ENCODE data around the gene AMDHD2.
"Not testable (repeated sequence)": the region's sequence is repeated elsewhere in the genome, so short reads cannot be mapped to it uniquely, and the experiment has no call there.

AMDHD2 gene

GRCh38 chr16:2535625-2536013 lies 15.4 kb downstream of the AMDHD2 start:
- peak; percentile 59 for DNase-seq

DNA sequence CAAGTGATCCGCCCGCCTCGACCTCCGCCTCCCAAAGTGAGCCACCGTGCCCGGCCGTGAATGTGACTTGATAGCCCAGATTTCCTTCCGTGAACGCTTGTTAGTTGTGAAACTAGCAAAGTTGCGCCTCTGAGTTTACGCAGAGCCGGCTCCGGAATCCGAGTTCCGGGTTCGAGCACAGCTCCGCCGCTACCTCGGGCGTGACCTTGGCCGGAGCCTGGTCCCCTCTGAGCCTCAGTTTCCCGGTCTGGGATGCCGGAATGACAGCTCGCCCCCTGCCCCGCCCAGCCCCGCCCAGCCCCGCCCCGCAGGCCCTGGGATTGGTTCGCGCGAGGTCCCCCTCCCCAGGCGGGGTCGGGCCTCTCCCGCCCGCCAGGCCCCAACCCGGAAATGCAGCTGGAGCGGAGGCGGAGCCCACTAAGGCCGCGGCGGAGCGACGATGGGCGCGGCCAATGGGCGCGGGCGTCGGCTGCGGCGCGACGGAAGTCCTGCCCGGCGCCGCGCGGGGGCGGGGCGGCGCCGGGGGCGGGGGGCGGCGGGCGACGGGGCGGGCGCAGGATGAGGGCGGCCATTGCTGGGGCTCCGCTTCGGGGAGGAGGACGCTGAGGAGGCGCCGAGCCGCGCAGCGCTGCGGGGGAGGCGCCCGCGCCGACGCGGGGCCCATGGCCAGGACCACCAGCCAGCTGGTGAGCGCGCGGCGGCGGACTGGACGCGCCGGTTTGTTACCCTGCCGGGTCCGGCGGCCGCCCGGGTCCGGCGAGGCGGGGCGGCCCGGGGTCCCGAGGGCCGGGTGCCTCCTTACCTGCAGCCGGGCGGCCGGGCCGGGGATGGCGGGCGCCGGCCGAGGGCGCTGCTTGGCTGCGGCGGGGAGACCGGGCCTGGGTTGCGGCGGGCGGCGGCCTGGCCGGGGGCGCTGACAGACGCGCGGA lies 17.5 kb downstream of the AMDHD2 start, which contains the start of gene PDPK1:
Gene PDPK1, plus strand, starts transcription at position 571 of the 929 bp plus-strand sequence. Its CDS starts 92 bp downstream, at position 663.
- peak; percentile 96 for DNase-seq

DNA sequence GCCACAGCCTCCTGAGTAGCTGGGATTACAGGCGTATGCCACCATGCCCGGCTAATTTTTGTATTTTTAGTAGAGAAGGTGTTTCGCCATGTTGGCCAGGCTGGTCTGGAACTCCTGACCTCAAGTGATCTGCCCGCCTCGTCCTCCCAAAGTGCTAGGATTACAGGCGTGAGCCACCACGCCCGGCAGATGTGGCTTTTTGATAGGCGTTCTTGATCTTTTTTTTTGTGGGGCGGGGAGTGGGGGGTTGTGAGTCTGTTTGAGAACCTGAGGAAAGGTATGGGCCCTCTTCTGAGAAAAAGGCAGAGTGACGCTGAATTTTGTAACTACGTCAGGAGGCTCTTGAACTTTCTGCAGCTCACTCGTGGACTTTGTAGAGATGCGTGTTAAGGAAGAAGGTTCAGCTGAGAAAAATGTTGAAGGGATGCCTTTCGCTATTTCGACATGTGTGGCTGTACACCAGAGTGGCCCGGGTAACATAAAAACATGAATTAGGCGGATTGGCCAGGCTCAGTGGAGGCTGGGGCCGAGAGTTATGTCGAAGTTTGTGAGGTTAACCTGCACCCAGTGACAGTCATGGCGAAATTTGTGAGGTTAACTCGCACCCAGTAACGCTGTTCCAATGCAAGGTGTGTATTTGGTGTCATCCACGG lies 19.1 kb downstream of the AMDHD2 start:
- DNase-seq, result not testable (repeated sequence)

DNA sequence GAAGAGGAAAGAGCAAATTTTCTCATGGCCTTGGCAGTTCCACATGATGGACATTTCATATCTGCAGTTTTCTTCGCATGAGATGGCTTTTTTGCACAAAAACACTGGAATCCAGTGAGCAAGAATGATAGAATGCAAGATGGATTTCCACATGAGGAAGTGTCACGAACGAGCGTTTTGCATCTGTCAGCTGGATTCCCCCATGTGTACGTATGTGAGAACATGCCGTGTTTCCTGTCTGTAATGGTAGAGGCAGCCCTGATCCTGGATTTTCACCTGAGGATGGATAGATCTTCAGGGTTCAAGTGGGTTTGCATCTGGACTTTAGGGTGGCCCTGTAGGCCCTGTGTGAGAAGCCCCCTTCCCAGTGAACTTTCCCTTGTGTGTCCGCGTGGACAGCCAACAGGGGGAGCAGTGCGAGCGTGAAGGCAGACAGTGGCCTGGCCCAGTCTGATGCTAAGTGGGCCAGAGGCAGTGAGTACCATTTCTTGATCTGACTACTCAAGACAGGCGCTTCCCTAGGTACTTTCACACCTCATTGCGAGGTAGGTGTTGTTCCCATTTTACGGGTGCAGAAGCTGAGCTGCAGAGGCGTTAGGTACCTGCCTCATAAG lies 19.8 kb downstream of the AMDHD2 start:
- DNase-seq, result not testable (repeated sequence)

- DNase-seq, result not testable (repeated sequence)
These were observed 20.7 kb downstream of the AMDHD2 start for GRCh38 chr16:2540912-2541311.

- not testable (repeated sequence) for DNase-seq
These were observed 21.2 kb downstream of the AMDHD2 start for GRCh38 chr16:2541409-2541808.

- not testable (repeated sequence) for DNase-seq
These were observed 23.6 kb downstream of the AMDHD2 start for GRCh38 chr16:2543771-2544170.

DNA sequence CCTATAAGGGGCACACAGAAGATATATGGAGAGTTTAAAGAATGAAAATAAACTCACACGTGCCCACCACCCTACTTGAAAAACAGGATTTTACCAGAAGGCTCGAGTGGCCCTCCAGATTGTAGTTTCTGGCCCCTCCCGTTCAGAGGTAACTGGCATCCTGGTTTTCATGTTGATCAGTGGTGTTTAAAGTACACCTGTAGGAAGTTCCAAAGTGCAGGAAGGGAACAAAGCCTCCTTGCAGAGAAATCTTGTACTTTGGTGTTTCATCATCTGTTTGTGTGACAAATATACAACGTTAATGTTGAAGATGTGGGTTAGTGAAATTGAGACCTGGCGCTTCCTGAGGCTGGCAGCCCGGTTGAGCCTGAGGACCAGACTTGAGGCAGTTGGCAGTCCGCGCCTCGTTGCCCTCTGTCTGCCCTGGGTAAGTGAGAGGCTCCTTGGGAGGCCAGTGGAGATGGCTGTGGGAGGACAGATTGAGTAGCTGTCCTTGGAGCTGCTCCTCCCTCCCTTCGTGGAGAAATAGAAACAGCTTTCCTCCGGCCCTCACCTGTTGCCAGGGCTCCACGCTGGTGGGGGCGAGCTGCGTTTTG lies 30.2 kb downstream of the AMDHD2 start:
- not testable (repeated sequence) for DNase-seq

DNA sequence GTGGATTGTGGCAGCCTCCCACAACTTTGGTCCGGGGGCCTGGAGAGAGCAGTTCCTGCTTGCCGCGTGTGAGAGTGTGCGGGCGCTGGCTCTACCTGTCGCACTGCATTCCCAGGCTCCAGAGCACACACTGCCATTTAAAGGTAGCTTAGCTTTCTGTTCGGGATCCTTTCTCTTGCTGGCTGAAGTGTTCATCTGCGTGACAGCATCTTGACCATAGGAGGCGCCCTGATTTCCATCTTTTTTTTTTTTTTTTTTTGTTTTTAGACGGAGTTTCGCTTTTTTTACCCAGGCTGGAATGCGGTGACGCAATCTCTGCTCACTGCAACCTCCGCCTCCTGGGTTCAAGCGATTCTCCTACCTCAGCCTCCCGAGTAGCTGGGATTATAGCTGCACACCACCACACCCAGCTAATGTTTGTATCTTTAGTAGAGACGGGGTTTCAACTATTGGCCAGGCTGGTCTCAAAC lies 31.3 kb downstream of the AMDHD2 start:
- DNase-seq, result peak; percentile 48

- DNase-seq, result not testable (repeated sequence)
These were observed 34.7 kb downstream of the AMDHD2 start for GRCh38 chr16:2554709-2555425.

GRCh38 chr16:2557150-2557549 lies 37.0 kb downstream of the AMDHD2 start:
- not testable (repeated sequence) for DNase-seq

DNA sequence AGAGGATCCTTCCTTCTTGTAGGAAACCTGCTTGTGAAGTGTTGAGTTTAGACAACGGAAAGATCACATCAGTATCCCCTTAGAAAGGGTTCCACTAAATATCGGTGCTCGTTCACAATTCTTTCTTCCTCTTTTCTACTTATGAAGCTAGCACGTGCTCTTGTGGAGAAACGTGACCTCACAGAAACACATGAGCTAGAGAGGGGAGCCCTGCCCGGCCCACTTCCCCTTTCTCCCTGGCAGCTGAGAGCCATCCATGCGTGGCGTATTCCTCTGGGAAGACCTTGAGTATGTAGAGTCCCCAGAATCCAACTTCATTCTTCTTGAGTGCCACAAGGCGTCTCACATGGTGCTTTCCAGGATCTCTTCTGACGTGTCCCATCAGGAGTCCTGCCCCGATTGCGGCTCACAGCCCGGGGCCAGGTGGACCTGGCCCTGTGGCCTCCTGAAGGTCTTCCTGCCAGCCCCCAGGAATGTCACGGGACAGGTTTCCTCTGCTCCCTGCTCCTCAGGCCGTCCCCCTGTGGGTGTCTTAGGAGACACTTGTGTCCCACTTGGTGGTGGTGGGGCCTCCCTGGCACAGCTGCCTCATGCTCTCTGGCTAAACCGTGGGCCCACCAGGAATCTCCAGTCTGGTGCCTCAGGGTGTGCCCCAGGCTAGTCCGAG lies 40.1 kb downstream of the AMDHD2 start:
- DNase-seq, result not testable (repeated sequence)

DNA sequence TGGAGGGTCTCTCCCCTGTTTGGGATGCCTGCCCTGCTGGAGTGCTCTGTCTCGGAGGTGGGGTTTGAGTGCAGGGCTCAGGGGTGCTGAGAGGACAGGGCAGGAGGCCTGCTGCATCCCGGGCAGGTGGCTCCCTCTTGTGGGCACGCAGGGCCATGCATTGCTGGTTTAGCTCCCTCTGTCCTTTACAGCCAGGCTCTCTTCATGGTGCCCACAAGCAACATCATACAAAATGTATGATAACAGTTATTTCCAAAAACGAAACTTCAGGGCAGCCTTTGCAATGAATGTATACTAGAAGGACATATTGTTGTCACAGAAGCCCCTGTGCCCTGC lies 40.6 kb downstream of the AMDHD2 start:
- not testable (repeated sequence) for DNase-seq

GRCh38 chr16:2567506-2567905 lies 47.3 kb downstream of the AMDHD2 start:
- DNase-seq, result not testable (repeated sequence)

DNA sequence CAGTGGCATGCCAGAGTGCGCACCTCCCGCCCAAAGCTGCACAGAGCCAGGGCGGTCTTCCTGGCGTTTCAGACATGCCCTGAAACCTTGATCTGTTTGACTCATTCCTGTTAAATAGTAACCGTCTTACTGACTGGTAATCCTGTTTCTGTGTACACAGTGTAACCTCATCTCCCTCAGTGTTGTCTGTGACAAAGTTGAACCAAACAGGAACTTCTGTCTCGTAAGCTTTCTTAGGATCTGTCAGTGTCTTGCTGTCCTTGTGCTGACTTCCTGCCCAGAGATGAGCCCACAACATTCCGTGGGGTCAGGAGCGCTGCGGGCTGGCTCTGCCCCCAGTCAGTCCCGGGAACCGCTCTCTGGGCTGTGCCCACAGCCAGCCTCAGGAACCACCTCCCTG lies 48.4 kb downstream of the AMDHD2 start:
- not testable (repeated sequence) for DNase-seq

- not testable (repeated sequence) for DNase-seq
These were observed 52.5 kb downstream of the AMDHD2 start for GRCh38 chr16:2572704-2573103.

GRCh38 chr16:2575839-2576238 lies 55.7 kb downstream of the AMDHD2 start:
- DNase-seq, result not testable (repeated sequence)

DNA sequence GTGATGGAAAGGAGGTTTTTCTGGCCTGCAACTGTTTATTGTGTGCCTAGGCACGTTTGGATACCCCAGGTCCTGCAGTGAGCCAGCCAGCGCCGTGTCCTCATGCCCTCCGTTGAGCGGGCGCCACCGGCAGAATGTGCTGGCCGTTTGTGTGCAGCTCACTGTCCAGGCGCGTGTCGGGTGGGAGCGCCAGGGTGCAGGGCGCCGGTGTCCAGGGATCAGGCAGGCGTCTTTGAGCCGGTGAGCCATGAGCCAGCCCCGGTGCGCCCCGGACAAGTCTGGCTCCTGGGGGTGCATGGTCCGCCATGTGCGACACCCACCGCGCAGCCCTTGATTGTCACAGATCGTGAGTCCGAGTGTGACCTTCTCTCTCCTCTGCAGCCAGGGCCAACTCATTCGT lies 56.9 kb downstream of the AMDHD2 start:
- DNase-seq, result not testable (repeated sequence)

DNA sequence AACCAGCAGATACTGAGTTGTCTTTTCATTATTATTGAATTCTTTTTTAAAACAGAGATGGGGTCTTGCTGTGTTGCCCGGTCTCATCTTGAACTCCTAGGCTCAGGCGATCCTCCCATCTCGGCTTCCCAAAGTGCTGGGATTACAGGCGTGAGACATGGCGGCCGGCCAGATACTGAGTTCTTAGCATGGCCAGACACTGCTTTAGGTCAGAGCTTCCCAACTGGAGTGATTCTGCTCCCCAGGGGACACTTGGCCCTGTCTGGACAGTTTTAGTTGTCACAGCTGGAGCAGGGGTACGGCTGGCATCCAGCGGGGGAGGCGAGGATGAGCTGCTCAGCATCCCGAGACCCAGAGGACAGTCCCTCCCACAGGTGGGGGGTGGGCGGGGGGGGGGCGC lies 58.7 kb downstream of the AMDHD2 start:
- DNase-seq, result not testable (repeated sequence)

- peak; percentile 23 for DNase-seq
These were observed 60.0 kb downstream of the AMDHD2 start for GRCh38 chr16:2580143-2580542.

DNA sequence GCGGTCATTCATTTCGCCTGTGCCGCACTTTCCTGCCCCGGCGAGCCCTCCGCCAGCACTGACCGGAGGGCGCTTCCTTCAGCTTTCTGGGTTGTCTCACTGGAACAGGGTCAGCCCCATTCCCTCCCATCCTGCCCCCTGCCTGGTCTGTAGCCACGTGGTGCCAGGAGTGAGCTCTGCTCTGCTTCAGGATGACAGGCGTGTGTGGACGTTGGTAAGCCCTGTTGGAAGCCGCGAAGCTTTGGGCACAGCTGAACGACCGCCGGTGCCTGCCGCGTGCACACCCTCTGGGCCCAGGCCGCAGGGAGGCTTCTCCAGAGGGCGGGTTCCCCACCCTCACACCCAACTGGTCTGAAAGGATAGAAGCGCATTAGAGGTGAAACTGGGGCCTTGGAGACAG lies 60.6 kb downstream of the AMDHD2 start:
- not testable (repeated sequence) for DNase-seq

Measured in fibroblast of skin of scalp (primary cell).